ENCODE results near the gene CAMTA1. TPM values are rescaled to one million over a fixed set of nuclear protein-coding genes. Genes with fewer than 3 reads are reported as not detected.

The CAMTA1 gene
- total RNA-seq, 1 experiment from 2014 or later: 69.5 TPM

- intact Hi-C loops (cut with micrococcal nuclease): no loop called here
- Histone ChIP-seq H3K27me3 (ENCODE audit: insufficient read depth, low read length) (no peaks in the 10 kb centered on the region), H3K79me2 (ENCODE audit: insufficient read depth, low read length) (no peaks in the 10 kb centered on the region), H3K9me3 (ENCODE audit: control insufficient read depth in 1 of 2, insufficient read depth in 1 of 2, low read depth in 1 of 2, low read length in 2 of 2) (no peaks in the 10 kb centered on the region; a peak in 1 of 4 replicates), H3K27ac (ENCODE audit: low read depth, low read length) (no peak overlapping the region), H3K9ac (ENCODE audit: low read length) (no peak overlapping the region), H3K9me2 (ENCODE audit: insufficient read depth) (no peaks in the 10 kb centered on the region), H4K20me1 (ENCODE audit: insufficient read depth) (no peaks in the 10 kb centered on the region), H3K4me2 (ENCODE audit: low read length) (no peak overlapping the region), H2AFZ (ENCODE audit: low read depth, low read length, poor library complexity, severe bottlenecking) (no peak overlapping the region), H3K36me3 (ENCODE audit: control insufficient read depth in 1 of 2, insufficient read depth in 2 of 2, low read length in 2 of 2) (no peaks in the 10 kb centered on the region), H3K4me1 (ENCODE audit: control insufficient read depth in 1 of 2, insufficient read depth in 2 of 2, low read length in 2 of 2) (no peaks in the 10 kb centered on the region), H3K4me3 (replicated peaks in 1 of 2; ENCODE audit: low read depth in 1 of 2, low read length in 2 of 2) (no peak overlapping the region)
- ChIA-PET RAD21 (ENCODE audit: low non-redundant PET in 1 of 2, low total read pairs in 2 of 2, uncharacterized antibody in 2 of 2, unreplicated experiment in 2 of 2) (no interaction called here), POLR2A (no interaction called here), CTCF (no interaction called here)
- TF ChIP-seq ELF1 (IDR thresholded peaks at IDR 0.05; ENCODE audit: borderline replicate concordance, low read depth): no peak
- no peak for TF ChIP-seq CBX3 (IDR thresholded peaks at IDR 0.05; ENCODE audit: low read depth)
- no peak for TF ChIP-seq TCF7L2 (IDR thresholded peaks at IDR 0.05; ENCODE audit: borderline replicate concordance, extremely low read depth, insufficient read depth, insufficient read length)
- no peak for TF ChIP-seq REST (IDR thresholded peaks at IDR 0.05; ENCODE audit: low read depth)
- TF ChIP-seq EZH2 (IDR thresholded peaks at IDR 0.05): no peak
- TF ChIP-seq JUND (IDR thresholded peaks at IDR 0.05): no peak
- no peak for TF ChIP-seq POLR2A (IDR thresholded peaks at IDR 0.05; ENCODE audit: borderline replicate concordance, extremely low read depth, insufficient read depth, insufficient read length)
- TF ChIP-seq RAD21 (IDR thresholded peaks at IDR 0.05; ENCODE audit: low read depth): no peak
- no peak for TF ChIP-seq SRF (IDR thresholded peaks at IDR 0.05; ENCODE audit: low read depth)
- no peak for TF ChIP-seq SIN3A (IDR thresholded peaks at IDR 0.05; ENCODE audit: low read depth)
- no peak for TF ChIP-seq FOSL1 (IDR thresholded peaks at IDR 0.05; ENCODE audit: low read depth)
- TF ChIP-seq CEBPB (IDR thresholded peaks at IDR 0.05; ENCODE audit: low read depth): no peak
- no peak for TF ChIP-seq SP1 (IDR thresholded peaks at IDR 0.05; ENCODE audit: low read depth)
- DNase-seq (ENCODE audit: low read depth, low spot score) (no peak), ATAC-seq (no peak)
- no TSS peak for BruUV-seq (replicated peaks)
Observed at GRCh38 chr1:7504438-7504720, 719.1 kb downstream of the CAMTA1 start.

All from HCT116 (cell line).